Liver (tissue), 9 donors: ENCODE data around the gene KLF12. TPM values are rescaled to one million over a fixed set of nuclear protein-coding genes. Genes with fewer than 3 reads are reported as not detected.
A peak's percentile ranks its signal among the peaks of the same experiment; 100 is the strongest.

Experiments used
- DNase-seq: peaks from one replicate; pipeline ENCODE4 v3.0.0-alpha.2; 2017; ENCODE audit warnings: low spot score
- H3K27ac ChIP-seq, 2 donors: one replicate each; pipeline ENCODE4 v1.7.0; 2013; ENCODE audit warnings: inconsistent platforms in 2 of 2, low read length in 2 of 2, control low read depth in 1 of 2, low read depth in 1 of 2, mild to moderate bottlenecking in 1 of 2
- H3K27me3 ChIP-seq, 4 donors: one replicate each; pipeline versions ENCODE4 v1.6.1 to v1.7.0; 2013; ENCODE audit warnings: low read length in 3 of 4, inconsistent platforms in 1 of 4, mild to moderate bottlenecking in 1 of 4, moderate library complexity in 1 of 4; ENCODE audit not compliant: control insufficient read depth in 4 of 4, insufficient read depth in 4 of 4
- H3K36me3 ChIP-seq, 4 donors: one replicate each; pipeline versions ENCODE4 v1.6.1 to v1.7.0; 2013; ENCODE audit warnings: low read length in 3 of 4, mild to moderate bottlenecking in 3 of 4, low read depth in 1 of 4, moderate library complexity in 1 of 4; ENCODE audit not compliant: control insufficient read depth in 4 of 4, insufficient read depth in 3 of 4
- H3K4me1 ChIP-seq, 4 donors: one replicate each; pipeline versions ENCODE4 v1.6.1 to v1.7.0; 2013; ENCODE audit warnings: low read length in 3 of 4, mild to moderate bottlenecking in 3 of 4, moderate library complexity in 1 of 4; ENCODE audit not compliant: control insufficient read depth in 4 of 4, insufficient read depth in 4 of 4
- H3K4me3 ChIP-seq, 3 donors: one replicate each; pipeline versions ENCODE4 v1.6.1 to v1.7.0; 2013; ENCODE audit warnings: low read length in 3 of 3, control low read depth in 1 of 3, low read depth in 1 of 3, mild to moderate bottlenecking in 1 of 3
- H3K9ac ChIP-seq, 2 donors: one replicate each; pipeline ENCODE4 v1.7.0; 2013; ENCODE audit warnings: low read length in 2 of 2, mild to moderate bottlenecking in 2 of 2, moderate library complexity in 2 of 2, control low read depth in 1 of 2, low read depth in 1 of 2
- H3K9me3 ChIP-seq, 4 donors: one replicate each; pipeline versions ENCODE4 v1.6.1 to v1.7.0; 2013; ENCODE audit warnings: low read length in 3 of 4; ENCODE audit not compliant: control insufficient read depth in 4 of 4
- ATF3 ChIP-seq: IDR thresholded peaks from 2 replicates; pipeline ENCODE4 v1.6.1; 2016; ENCODE audit warnings: antibody characterized with exemption
- CTCF ChIP-seq: fragments of 150-350 bp; IDR thresholded peaks from 2 replicates; pipeline ENCODE4 v1.5.1; 2017; ENCODE audit warnings: improper control_type of control experiment, low read depth, low read length; ENCODE audit not compliant: missing input control
- EGR1 ChIP-seq, 2 donors: IDR thresholded peaks; 2 replicates each; pipeline ENCODE4 v1.6.1; 2016 to 2018; ENCODE audit warnings: antibody characterized with exemption in 2 of 2, low read depth in 2 of 2
- FOXA1 ChIP-seq: IDR thresholded peaks from 2 replicates; pipeline ENCODE4 v1.6.1; 2016; ENCODE audit warnings: antibody characterized with exemption
- FOXA2 ChIP-seq: IDR thresholded peaks from 2 replicates; pipeline ENCODE4 v1.6.1; 2016; ENCODE audit warnings: antibody characterized with exemption
- GABPA ChIP-seq, 2 donors: IDR thresholded peaks in 1 of 2; conservative IDR thresholded peaks in 1 of 2; 2 replicates each; pipeline ENCODE4 v1.6.1; 2016; ENCODE audit warnings: antibody characterized with exemption in 2 of 2, mild to moderate bottlenecking in 1 of 2, moderate library complexity in 1 of 2
- HNF4A ChIP-seq, 2 donors: conservative IDR thresholded peaks; 2 replicates each; pipeline ENCODE4 v1.6.1; 2016; ENCODE audit warnings: antibody characterized with exemption in 2 of 2, mild to moderate bottlenecking in 2 of 2
- HNF4G ChIP-seq: IDR thresholded peaks from 2 replicates; pipeline ENCODE4 v1.6.1; 2016; ENCODE audit warnings: antibody characterized with exemption
- MAX ChIP-seq: IDR thresholded peaks from 2 replicates; pipeline ENCODE4 v1.6.1; 2016; ENCODE audit warnings: antibody characterized with exemption
- NR2F2 ChIP-seq: IDR thresholded peaks from 2 replicates; pipeline ENCODE4 v1.6.1; 2016; ENCODE audit warnings: antibody characterized with exemption
- RAD21 ChIP-seq, 2 donors: IDR thresholded peaks; 2 replicates each; pipeline ENCODE4 v1.6.1; 2016; ENCODE audit warnings: antibody characterized with exemption in 2 of 2, mild to moderate bottlenecking in 2 of 2
- REST ChIP-seq: IDR thresholded peaks from 2 replicates; pipeline ENCODE4 v1.6.1; 2016; ENCODE audit warnings: antibody characterized with exemption, mild to moderate bottlenecking
- RXRA ChIP-seq, 2 donors: IDR thresholded peaks; 2 replicates each; pipeline ENCODE4 v1.6.1; 2017 to 2018; ENCODE audit warnings: antibody characterized with exemption in 2 of 2, mild to moderate bottlenecking in 1 of 2
- SP1 ChIP-seq: IDR thresholded peaks from 2 replicates; pipeline ENCODE4 v1.6.1; 2018; ENCODE audit warnings: antibody characterized with exemption, mild to moderate bottlenecking
- TAF1 ChIP-seq: conservative IDR thresholded peaks from 2 replicates; pipeline ENCODE4 v1.6.1; 2016; ENCODE audit warnings: antibody characterized with exemption, mild to moderate bottlenecking
- ZBTB33 ChIP-seq: IDR thresholded peaks from 2 replicates; pipeline ENCODE4 v1.6.1; 2016; ENCODE audit warnings: antibody characterized with exemption
- WGBS: extraction: QIAGEN DNeasy Blood & Tissue Kit; methylation state at CpG from one replicate; pipeline ENCODE4 v1.1.7; 2013; 5-methylcytosine and 5-hydroxymethylcytosine counted together
- polyA plus RNA-seq, 2 donors: library from polyadenylated mRNA; stranded (reverse) in 1 of 2; unstranded in 1 of 2; fragments of 200-250 nt in 1 of 2; fragments of >200 nt in 1 of 2; fragmentation: Nextera tagmentation in 1 of 2; extraction: Ambion mirVana in 1 of 2; gene quantifications; one replicate each; pipeline versions ENCODE4 v1.2.1 to v1.2.3, GENCODE V29; 2013 to 2015
- total RNA-seq, 2 donors: library from RNA; depleted of rRNA; stranded (reverse); fragments of >200 nt; gene quantifications; one replicate each; pipeline ENCODE4 v1.2.3, GENCODE V29; 2014
- donor health status: healthy.
- donor health status: healthy.
- donor health status: healthy.
- donor health status: healthy.
- donor health status: healthy.

KLF12 gene
- total and polyA plus RNA-seq, 4 donors: 2.4 to 15.9 (median 11.3) TPM

- TF ChIP-seq TAF1 (no peak), FOXA2 (no peak), HNF4G (no peak), MAX (no peak), SP1 (no peak), HNF4A (conservative IDR thresholded peaks at IDR 0.05) (no peak), REST (no peak), ZBTB33 (no peak), EGR1 (IDR thresholded peaks at IDR 0.05; ENCODE audit: low read depth in 2 of 2) (no peak), ATF3 (no peak), GABPA (IDR thresholded peaks at IDR 0.05 in 1 of 2, conservative IDR thresholded peaks at IDR 0.05 in 1 of 2) (no peak)
- 87% methylated on average over 1 of the region's 1 CpG for WGBS
- peaks cover 2 to 31% (median 15%) of the 10 kb centered on the region in 4 donors for H3K4me1 ChIP-seq
- peaks cover 0 to 3% (median 0%) of the 10 kb centered on the region in 4 donors for H3K9me3 ChIP-seq
- H3K4me3 ChIP-seq: no peak overlapping the region
- no peak for DNase-seq
- H3K9ac ChIP-seq: no peak overlapping the region
- no peaks in the 10 kb centered on the region for H3K36me3 ChIP-seq
- no peak overlapping the region for H3K27ac ChIP-seq
- H3K27me3 ChIP-seq: no peaks in the 10 kb centered on the region
Measured at GRCh38 chr13:74101436-74101835, 32.8 kb downstream of the KLF12 start.

- Histone ChIP-seq H3K36me3 (no peaks in the 10 kb centered on the region), H3K9me3 (peaks cover 0 to 3% (median 0%) of the 10 kb centered on the region in 4 donors), H3K9ac (no peak overlapping the region), H3K27me3 (no peaks in the 10 kb centered on the region), H3K27ac (no peak overlapping the region), H3K4me1 (peaks cover 0 to 25% (median 12%) of the 10 kb centered on the region in 4 donors), H3K4me3 (no peak overlapping the region)
- 73% methylated on average over 1 of the region's 1 CpG for WGBS
- TF ChIP-seq RAD21 (IDR thresholded peaks at IDR 0.05): peak in 1 of 2 donors; percentile 15
- no peak for TF ChIP-seq NR2F2
- DNase-seq: no peak
Measured at GRCh38 chr13:74098077-74098476, 36.1 kb downstream of the KLF12 start.

GRCh38 chr13:74097116-74097515 lies 37.1 kb downstream of the KLF12 start:
- Histone ChIP-seq H3K27ac (no peak overlapping the region), H3K4me3 (no peak overlapping the region), H3K9ac (no peak overlapping the region), H3K9me3 (peaks cover 0 to 3% (median 0%) of the 10 kb centered on the region in 4 donors), H3K27me3 (no peaks in the 10 kb centered on the region), H3K4me1 (peaks cover 0 to 25% (median 12%) of the 10 kb centered on the region in 4 donors), H3K36me3 (no peaks in the 10 kb centered on the region)
- WGBS: 28% methylated on average over 1 of the region's 1 CpG
- no peak for DNase-seq
- TF ChIP-seq CTCF (no peak), MAX (no peak), HNF4A (conservative IDR thresholded peaks at IDR 0.05) (no peak), RXRA (IDR thresholded peaks at IDR 0.05) (no peak), FOXA1 (no peak), GABPA (IDR thresholded peaks at IDR 0.05 in 1 of 2, conservative IDR thresholded peaks at IDR 0.05 in 1 of 2) (no peak), ZBTB33 (no peak), FOXA2 (no peak), TAF1 (no peak)
